ENCODE results near the gene KCNA2. TPM values are rescaled to one million over a fixed set of nuclear protein-coding genes. Genes with fewer than 3 reads are reported as not detected.

Gene KCNA2
- total and polyA plus RNA-seq, 2 donors (not counting 1 experiment from before 2014, with no cell fraction given) = 0.39 to 0.59 TPM

- Histone ChIP-seq H3K4me3 (ENCODE audit: control extremely low read depth in 1 of 5, extremely low read depth in 1 of 5, insufficient read depth in 1 of 5, low read depth in 2 of 5, low read length in 4 of 5) (no peak overlapping the region), H3K79me2 (ENCODE audit: control insufficient read depth, insufficient read depth, low read length) (no peaks in the 10 kb centered on the region), H3K36me3 (replicated peaks in 1 of 2; ENCODE audit: control extremely low read depth in 1 of 2, control insufficient read depth in 1 of 2, extremely low read depth in 1 of 2, insufficient read depth in 2 of 2, low read length in 1 of 2) (no peaks in the 10 kb centered on the region), H3K27ac (ENCODE audit: low read length in 2 of 2) (no peak overlapping the region), H3K27me3 (replicated peaks in 1 of 4; ENCODE audit: control extremely low read depth in 1 of 4, control insufficient read depth in 3 of 4, insufficient read depth in 4 of 4, low read length in 3 of 4) (no peaks in the 10 kb centered on the region), H3K4me1 (ENCODE audit: control insufficient read depth in 2 of 2, insufficient read depth in 2 of 2, low read length in 2 of 2) (peaks cover 6 to 8% of the 10 kb centered on the region in 2 donors), H3K9ac (ENCODE audit: low read length) (no peak overlapping the region), H4K20me1 (ENCODE audit: control insufficient read depth, insufficient read depth, low read length, poor library complexity, severe bottlenecking) (no peaks in the 10 kb centered on the region), H2AFZ (ENCODE audit: insufficient read depth, low read depth, low read length, poor library complexity, severe bottlenecking) (no peak overlapping the region), H3K4me2 (replicated peaks; ENCODE audit: low read depth, low read length, poor library complexity, severe bottlenecking) (no peak overlapping the region), H3K9me3 (ENCODE audit: control extremely low read depth in 1 of 3, control insufficient read depth in 2 of 3, insufficient read depth in 1 of 3, low read length in 2 of 3) (no peaks in the 10 kb centered on the region)
- Mint-ChIP-seq H3K27ac (no peak overlapping the region), H3K27me3 (peaks cover 6% of the 10 kb centered on the region), H3K4me1 (peaks cover 6% of the 10 kb centered on the region), H3K4me3 (no peak overlapping the region), H3K9me3 (ENCODE audit: insufficient read depth) (no peaks in the 10 kb centered on the region)
- DNase-seq (no peak), ATAC-seq (ENCODE audit: low read depth) (no peak)
- WGBS (ENCODE audit: insufficient coverage) = 80% methylated on average over 1 of the region's 2 CpGs
- intact Hi-C loops (cut with micrococcal nuclease) = no loop called here
- TF ChIP-seq EZH2 (IDR thresholded peaks at IDR 0.05; ENCODE audit: borderline replicate concordance, insufficient read depth, low read depth, low read length, poor library complexity, severe bottlenecking) (no peak), CTCF (IDR thresholded peaks at IDR 0.05) (no peak)
- ChIA-PET CTCF (interaction anchor here (1.0 to 5.8 kb wide), 3 partner anchors 12 to 117 kb away, joined by 3 to 29 read pairs (median 7); no protein-coding TSS in a partner anchor), POLR2A (no interaction called here)
Measured at GRCh38 chr1:110648417-110648816, 42.3 kb upstream of the KCNA2 start.

DNA sequence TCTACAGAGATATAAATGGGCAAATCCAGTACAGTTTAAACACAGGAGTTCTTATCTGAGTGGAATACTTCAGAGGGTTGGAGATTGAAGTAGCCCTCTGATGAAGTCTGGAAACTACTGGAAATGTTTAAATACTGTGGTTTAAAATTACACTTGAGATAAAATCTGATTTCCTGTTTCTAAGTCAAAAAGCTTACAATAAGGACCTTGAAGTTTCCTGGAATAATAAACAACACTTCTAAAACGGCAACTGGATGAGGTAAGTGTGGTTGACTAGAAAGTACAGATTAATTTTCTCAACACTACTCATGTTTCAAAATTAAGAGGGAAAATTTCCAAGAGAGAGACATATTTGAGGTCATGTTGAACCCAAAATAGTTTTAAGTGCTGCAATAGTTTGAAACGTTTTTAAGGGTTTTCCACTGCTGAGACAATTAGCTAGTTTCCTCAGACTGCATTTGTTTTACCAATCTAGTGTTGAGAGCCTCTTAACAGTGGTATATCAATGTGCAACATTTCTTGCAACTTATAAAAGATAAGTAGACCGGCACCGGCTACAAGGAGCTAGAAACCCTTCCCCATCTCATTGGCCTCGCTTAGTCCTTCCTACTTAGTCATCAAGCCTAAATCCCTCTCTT lies 41.2 kb upstream of the KCNA2 start:
- H3K4me2 ChIP-seq (replicated peaks; ENCODE audit: low read depth, low read length, poor library complexity, severe bottlenecking) = no peak overlapping the region
- H3K4me3 ChIP-seq (ENCODE audit: control extremely low read depth in 1 of 5, extremely low read depth in 1 of 5, insufficient read depth in 1 of 5, low read depth in 2 of 5, low read length in 4 of 5) = no peak overlapping the region
- DNase-seq (no peak), ATAC-seq (ENCODE audit: low read depth) (no peak)
- no peaks in the 10 kb centered on the region for H3K27me3 ChIP-seq (replicated peaks in 1 of 4; ENCODE audit: control extremely low read depth in 1 of 4, control insufficient read depth in 3 of 4, insufficient read depth in 4 of 4, low read length in 3 of 4)
- H3K27me3 Mint-ChIP-seq = peaks cover 6% of the 10 kb centered on the region
- H3K4me3 Mint-ChIP-seq = no peak overlapping the region
- ChIA-PET POLR2A (no interaction called here), CTCF (interaction anchor here (1.5 to 5.8 kb wide), 4 partner anchors 11 to 119 kb away, joined by 3 to 29 read pairs (median 11); no protein-coding TSS in a partner anchor)
- TF ChIP-seq EZH2 (IDR thresholded peaks at IDR 0.05; ENCODE audit: borderline replicate concordance, insufficient read depth, low read depth, low read length, poor library complexity, severe bottlenecking) (no peak), CTCF (IDR thresholded peaks at IDR 0.05) (no peak)
- intact Hi-C loops (cut with micrococcal nuclease) = no loop called here
- no peaks in the 10 kb centered on the region for H3K9me3 ChIP-seq (ENCODE audit: control extremely low read depth in 1 of 3, control insufficient read depth in 2 of 3, insufficient read depth in 1 of 3, low read length in 2 of 3)
- H3K36me3 ChIP-seq (replicated peaks in 1 of 2; ENCODE audit: control extremely low read depth in 1 of 2, control insufficient read depth in 1 of 2, extremely low read depth in 1 of 2, insufficient read depth in 2 of 2, low read length in 1 of 2) = no peaks in the 10 kb centered on the region
- no peaks in the 10 kb centered on the region for H3K9me3 Mint-ChIP-seq (ENCODE audit: insufficient read depth)
- no peak overlapping the region for H3K27ac ChIP-seq (ENCODE audit: low read length in 2 of 2)
- no peak overlapping the region for H2AFZ ChIP-seq (ENCODE audit: insufficient read depth, low read depth, low read length, poor library complexity, severe bottlenecking)
- H3K9ac ChIP-seq (ENCODE audit: low read length) = no peak overlapping the region
- H3K4me1 ChIP-seq (ENCODE audit: control insufficient read depth in 2 of 2, insufficient read depth in 2 of 2, low read length in 2 of 2) = peaks cover 6 to 8% of the 10 kb centered on the region in 2 donors
- WGBS (ENCODE audit: insufficient coverage) = 28% methylated on average over 3 of the region's 5 CpGs
- no peaks in the 10 kb centered on the region for H3K79me2 ChIP-seq (ENCODE audit: control insufficient read depth, insufficient read depth, low read length)
- peaks cover 8% of the 10 kb centered on the region for H3K4me1 Mint-ChIP-seq
- no peaks in the 10 kb centered on the region for H4K20me1 ChIP-seq (ENCODE audit: control insufficient read depth, insufficient read depth, low read length, poor library complexity, severe bottlenecking)
- no peak overlapping the region for H3K27ac Mint-ChIP-seq

Data from B cell (primary cell).